ENCODE measurements around the gene ST6GALNAC5.
"Not testable (repeated sequence)": the region's sequence is repeated elsewhere in the genome, so short reads cannot be mapped to it uniquely, and the experiment has no call there.

ST6GALNAC5 gene

GRCh38 chr1:76939050-76939816, 72.0 kb downstream of the ST6GALNAC5 start:
- no peak for DNase-seq

DNA sequence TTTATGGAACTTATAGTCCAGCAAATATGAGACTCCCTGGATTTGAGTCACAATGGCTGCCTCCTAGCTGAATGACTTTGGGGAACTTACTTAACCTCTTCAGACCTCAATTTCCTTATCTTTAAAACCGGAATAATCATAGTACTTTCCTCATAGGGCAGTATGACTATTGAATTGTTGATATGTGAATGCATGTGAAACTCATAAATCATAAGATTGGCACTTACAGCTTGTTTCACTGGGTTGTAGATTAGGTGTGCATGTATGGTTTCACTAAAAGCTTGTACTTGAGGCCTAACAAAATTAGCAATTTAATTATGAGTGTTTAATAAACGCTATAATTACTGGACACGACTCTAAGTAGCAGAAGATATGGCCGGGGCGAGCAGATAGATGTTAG, 72.5 kb downstream of the ST6GALNAC5 start:
- DNase-seq: no peak

- no peak for DNase-seq
Measured at GRCh38 chr1:76940571-76941335, 73.5 kb downstream of the ST6GALNAC5 start.

GRCh38 chr1:76942549-76942948, 75.3 kb downstream of the ST6GALNAC5 start:
- DNase-seq: no peak

DNA sequence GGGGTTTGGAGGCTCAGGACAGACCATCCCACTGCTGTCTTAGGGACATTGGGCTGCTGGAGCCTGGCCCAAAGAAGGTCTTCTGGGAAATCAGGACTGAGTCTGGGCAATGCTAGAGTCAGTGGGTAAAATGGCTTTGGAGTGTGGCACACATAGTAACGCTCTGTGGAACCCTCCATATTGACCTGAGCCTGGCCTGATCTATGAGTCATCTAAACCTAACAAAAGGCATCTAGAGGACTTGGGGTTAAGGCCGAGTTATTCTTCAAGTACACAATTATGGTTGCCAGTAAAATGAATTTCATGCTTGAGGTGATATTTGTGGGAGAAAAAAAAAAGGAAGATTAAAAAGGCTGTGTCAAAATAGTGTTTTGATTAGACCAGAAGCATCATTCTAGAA, 77.7 kb downstream of the ST6GALNAC5 start:
- DNase-seq: no peak

DNA sequence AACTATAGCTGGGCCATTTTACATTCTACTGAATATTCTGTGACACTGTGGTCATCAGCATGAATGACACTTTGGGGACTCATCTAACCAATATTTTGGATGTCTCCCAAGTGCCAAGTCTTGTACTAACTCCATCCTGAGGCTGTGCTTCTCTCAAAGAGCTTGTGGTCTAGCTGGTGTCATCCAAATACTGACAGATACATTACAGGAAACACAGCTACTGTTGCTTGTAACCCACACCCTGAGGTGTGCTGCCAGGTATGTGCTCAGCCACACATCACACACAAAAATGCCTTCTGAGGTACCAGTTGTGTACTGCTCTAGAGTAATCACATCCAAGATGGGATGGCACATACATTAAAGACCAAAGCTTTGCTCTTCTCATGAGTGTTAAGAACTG, 81.6 kb downstream of the ST6GALNAC5 start:
- DNase-seq: no peak

DNA sequence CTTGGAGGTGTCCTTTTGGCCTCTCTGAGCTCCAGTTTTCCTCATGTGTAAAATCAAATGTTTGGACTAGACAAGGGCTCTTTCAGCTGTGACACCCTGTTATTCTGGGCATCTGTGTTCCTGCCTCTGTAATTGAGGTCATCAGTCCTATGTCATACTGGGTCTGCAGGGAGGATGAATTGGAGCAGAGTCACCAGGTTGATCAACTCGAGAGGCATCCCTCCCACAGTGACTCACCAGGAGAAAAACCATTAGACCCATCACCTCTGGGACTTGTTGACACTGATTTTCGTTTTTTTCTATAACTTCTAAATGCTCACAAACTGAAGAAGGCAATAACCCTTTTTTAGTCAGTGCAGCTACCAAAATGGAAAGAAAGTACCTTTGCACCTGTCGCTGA, 82.2 kb downstream of the ST6GALNAC5 start:
- DNase-seq: no peak

DNA sequence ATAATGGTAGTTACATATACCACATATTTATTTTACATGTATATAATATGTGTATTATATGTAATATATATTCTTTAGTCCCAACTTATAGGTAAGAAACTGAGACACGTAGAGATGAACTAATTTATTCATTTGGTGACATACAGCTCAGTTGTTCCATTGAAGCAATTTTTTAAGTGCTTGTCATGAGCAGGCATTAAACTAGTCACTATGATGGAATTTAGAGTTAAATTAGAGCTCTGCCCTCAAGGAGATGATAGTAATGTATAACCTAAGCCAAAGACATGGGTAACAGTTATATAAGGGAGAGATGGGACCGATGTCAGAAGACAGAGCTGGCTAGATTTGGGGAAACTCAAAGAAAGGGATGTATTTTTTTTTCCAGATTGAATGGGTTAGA, 83.0 kb downstream of the ST6GALNAC5 start:
- DNase-seq: no peak

- DNase-seq: no peak
Measured at GRCh38 chr1:76951153-76951552, 83.9 kb downstream of the ST6GALNAC5 start.

- no peak for DNase-seq
Measured at GRCh38 chr1:76955652-76956051, 88.4 kb downstream of the ST6GALNAC5 start.

DNA sequence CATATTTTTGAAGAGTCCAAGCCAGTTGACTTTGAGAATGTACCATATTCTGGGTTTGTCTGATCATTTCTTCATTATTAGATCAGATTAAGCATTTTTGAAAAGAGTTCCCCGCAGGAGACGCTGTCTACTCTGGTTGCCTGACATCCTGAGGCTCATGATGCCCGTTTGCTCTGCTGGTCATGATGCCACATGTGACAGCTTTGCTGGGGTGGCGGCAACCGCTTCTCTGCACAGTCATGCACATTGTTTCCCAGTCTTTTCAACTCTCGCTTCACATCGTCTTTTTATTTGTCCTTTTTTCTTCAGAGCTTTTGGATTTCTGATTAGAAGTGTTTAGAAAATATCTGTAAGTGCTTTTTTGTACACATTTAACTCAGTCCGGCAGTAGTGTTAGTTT, 90.7 kb downstream of the ST6GALNAC5 start:
- no peak for DNase-seq

GRCh38 chr1:76958828-76959227, 91.5 kb downstream of the ST6GALNAC5 start:
- no peak for DNase-seq

DNA sequence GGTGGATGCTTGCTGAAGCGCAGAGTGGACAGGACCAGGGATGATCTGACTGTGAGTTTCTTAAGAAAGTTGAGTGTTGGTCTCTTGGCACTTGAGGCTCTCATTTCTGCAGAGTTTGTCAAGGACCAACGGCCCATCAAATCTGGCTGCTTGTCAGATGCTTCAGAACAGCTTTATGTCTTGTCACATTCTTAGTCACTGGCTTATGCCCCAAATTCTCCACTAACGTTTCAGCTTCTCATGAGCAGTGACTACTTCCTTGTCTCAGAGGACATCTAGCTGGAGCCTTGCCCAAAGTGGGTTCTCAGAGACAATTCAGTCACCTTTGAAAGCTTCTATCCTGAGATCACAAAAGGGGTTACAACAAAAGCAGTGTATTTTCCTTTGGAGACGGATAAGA, 92.3 kb downstream of the ST6GALNAC5 start:
- no peak for DNase-seq

- DNase-seq: no peak
Measured at GRCh38 chr1:76961181-76961819, 94.0 kb downstream of the ST6GALNAC5 start.

DNA sequence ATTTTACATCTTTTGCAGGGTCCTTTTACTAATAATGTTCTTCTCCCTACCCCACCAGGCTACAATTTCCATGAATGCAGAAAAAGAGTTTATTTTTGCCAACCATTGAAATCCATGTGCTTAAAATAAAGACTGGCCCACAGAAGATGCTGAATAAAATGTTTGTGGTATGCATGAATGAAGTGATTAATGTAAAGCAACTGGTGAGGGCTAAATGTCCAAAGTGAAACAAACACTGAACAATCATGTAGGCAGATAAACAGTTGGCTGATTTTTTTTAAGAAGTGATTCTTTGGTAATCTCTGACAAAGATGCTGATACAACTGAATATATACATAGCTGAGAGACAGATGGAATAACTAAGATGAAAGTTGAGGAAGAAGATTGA, 94.5 kb downstream of the ST6GALNAC5 start:
- no peak for DNase-seq

DNA sequence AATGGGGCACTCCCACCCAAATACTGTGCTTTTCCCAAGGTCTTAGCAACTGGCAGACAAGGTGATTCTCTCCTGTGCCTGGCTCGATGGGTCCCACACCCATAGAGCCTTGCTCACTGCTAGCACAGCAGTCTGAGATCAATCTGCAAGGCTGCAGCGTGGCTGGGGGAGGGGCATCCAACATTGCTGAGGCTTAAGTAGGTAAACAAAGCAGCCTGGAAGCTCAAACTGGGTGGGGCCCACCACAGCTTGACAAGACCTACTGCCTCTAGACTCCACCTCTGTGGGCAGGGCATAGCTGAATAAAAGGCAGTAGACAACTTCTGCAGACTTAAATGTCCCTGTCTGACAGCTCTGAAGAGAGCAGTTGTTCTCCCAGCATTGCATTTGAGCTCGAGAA, 114.0 kb downstream of the ST6GALNAC5 start:
- not testable (repeated sequence) for DNase-seq

- no peak for DNase-seq
Measured at GRCh38 chr1:76989976-76990375, 122.7 kb downstream of the ST6GALNAC5 start.

- DNase-seq: no peak
Measured at GRCh38 chr1:76993036-76993435, 125.8 kb downstream of the ST6GALNAC5 start.

GRCh38 chr1:76998582-76999223, 131.4 kb downstream of the ST6GALNAC5 start:
- no peak for DNase-seq

GRCh38 chr1:77007675-77008074, 140.4 kb downstream of the ST6GALNAC5 start:
- no peak for DNase-seq

DNA sequence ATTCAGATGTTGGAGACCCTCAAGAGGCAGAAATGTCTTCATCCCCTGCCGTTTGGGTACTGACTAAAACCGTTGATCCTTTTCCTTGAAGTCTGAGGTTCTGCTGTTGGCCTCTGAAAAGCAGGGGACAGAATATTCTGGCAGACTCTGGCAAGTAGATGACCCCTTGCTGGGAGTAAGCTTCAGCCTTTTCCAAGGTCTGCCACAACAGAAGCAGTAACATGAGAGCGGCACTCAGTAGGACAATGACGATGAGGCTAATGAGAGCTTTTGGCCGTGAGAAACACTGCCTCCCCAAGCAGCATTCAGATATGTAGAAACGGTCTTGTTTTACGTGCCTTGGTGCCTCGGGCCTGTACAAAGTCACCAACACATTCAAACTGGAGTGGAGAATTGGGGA, 143.7 kb downstream of the ST6GALNAC5 start:
- no peak for DNase-seq

- no peak for DNase-seq
Measured at GRCh38 chr1:77012066-77012465, 144.8 kb downstream of the ST6GALNAC5 start.

DNA sequence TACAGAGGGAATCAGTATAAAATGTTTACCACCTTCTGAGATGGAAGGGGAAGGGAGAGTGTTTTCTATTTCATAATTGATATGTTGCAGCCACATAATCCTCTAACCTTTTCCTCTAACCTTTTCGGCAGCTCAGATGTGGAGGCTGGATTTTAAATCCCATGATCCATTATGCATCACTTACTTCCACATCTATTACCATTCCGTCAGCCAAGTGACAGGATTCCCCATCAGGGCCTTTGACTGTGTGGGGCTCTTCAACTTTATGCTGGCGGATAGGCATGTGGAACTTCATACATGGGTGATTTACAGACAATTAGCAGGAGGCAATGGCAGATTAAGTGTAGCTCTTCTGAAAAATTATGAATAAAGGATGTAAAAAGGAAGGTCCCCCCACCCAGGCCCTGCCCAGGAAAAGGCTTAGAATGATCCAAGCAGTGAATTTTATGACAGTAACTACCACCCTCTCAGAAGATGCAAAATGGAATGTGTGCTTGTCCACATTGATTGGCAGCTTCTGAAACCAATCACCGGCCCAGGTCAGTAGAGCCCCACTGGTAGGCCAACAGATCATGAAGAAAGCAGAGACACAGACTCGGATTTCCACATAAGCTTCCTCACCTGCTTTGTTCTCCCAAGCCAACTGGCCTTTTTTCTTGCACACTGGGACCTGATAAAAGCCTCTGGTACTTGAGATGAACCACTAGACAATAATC, 147.0 kb downstream of the ST6GALNAC5 start:
- no peak for DNase-seq

Measured in GDM1 (cell line).